AG04449 (cell line): Measurements from ENCODE around the gene MAN2C1.

Experiments
- CTCF ChIA-PET: fragments of 350-600 bp; formaldehyde crosslinking; extraction: SDS; loops from one replicate; lab custom pipeline; 2021; ENCODE audit warnings: antibody characterized with exemption; lab: Yijun Ruan, JAX
- POLR2A ChIA-PET: fragments of 400-600, 350-600 bp; formaldehyde crosslinking; extraction: SDS; loops from one replicate; lab custom pipeline; 2020; ENCODE audit warnings: antibody characterized with exemption, inconsistent platforms; lab: Yijun Ruan, JAX
- DNase-seq: peaks from one replicate; pipeline ENCODE4 v3.0.0-alpha.2; 2010; ENCODE audit warnings: low read depth, low spot score
- H3K4me3 ChIP-seq: 2 replicates; pipeline ENCODE4 v1.5.1; 2011; ENCODE audit warnings: low read depth, mild to moderate bottlenecking, control low read depth, low read length
- CTCF ChIP-seq: IDR thresholded peaks from one replicate; pipeline ENCODE4 v1.5.1; 2011; ENCODE audit warnings: mild to moderate bottlenecking, moderate library complexity, low read length, control low read depth, inconsistent platforms; ENCODE audit not compliant: insufficient read depth; ENCODE audit errors: missing control alignments

The MAN2C1 gene

DNA sequence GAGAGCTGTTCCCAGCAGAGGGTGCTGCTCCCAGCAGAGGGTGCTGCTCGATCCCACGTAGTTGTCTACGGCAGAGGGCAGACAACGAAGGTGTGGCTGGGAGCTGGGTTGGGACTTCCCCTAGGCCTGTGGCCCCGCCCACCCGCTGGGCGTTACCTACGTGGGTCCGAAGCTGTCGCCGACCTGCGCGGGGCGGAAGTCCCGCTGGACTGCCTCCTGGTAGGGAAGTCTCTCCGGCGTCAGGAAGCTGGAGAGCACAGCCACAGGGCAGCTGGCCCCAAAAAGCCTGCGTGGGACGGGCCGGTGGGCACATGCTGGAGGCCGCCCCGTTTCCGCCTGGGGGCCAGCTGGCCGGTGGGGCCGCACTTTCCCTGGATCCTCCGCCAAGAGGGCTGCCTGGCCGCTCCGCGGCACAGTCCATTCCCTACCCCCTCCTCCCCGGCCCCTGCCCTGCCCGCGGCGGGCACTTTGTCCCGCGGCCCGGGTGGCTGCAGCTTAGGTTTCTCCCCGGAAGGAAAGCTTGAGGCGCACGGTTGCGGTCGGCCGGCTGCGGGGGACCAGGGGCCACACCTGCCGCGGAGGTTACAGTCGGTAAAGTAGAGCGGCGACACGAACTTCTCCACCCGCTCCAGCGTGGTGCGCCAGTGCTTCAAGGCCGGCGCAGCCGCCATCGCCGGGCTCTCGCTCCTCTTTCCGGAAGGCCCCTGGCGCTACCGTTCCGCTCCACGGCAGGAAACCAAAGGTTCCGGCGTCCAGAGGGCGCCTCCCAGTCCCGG, at the start of gene MAN2C1:
Gene MAN2C1, minus strand, starts transcription at position 695 of the 776 bp plus-strand sequence. Its CDS starts 24 bp downstream, at position 671.
- ChIA-PET POLR2A (interaction anchor here (0.6 to 1.9 kb wide), 17 partner anchors 9 to 345 kb away, joined by 3 to 12 read pairs (median 4); partner anchors contain the start of genes C15orf39, IMP3, PPCDC and SIN3A), CTCF (interaction anchor here (0.6 to 3.7 kb wide), 48 partner anchors 8 to 554 kb away, joined by 3 to 50 read pairs (median 4); partner anchors contain the start of genes IMP3, PTPN9, SIN3A and SNUPN)
- H3K4me3 ChIP-seq, result peak within 1 kb of the TSS; percentile 86
- peak; percentile 90 for TF ChIP-seq CTCF
- peak; percentile 81 for DNase-seq

GRCh38 chr15:75416584-75416983, 48.2 kb upstream of the MAN2C1 start:
- H3K4me3 ChIP-seq, result no peak overlapping the region
- TF ChIP-seq CTCF, result no peak
- ChIA-PET CTCF (no interaction called here), POLR2A (no interaction called here)
- no peak for DNase-seq

DNA sequence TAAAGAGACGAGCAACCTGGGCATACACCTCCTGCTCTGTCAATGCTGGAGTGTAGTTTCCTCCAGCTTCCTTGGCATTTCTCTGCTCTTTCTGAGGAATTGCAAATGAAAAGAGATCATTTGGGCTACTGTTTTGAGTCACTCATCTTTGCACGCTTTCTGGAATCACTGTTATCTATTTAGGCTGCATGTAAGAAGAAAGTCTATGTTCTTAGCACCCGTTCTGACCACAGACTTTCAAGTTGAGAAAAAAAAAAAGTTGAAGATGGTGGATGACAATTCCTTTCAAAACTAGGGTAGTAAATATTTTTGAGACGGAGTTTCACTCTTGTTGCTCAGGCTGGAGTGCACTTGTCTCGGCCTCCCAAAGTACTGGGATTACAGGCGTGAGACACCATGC, 41.8 kb upstream of the MAN2C1 start:
- no peak for TF ChIP-seq CTCF
- no peak overlapping the region for H3K4me3 ChIP-seq
- CTCF ChIA-PET, result no interaction called here
- POLR2A ChIA-PET, result no interaction called here
- no peak for DNase-seq

DNA sequence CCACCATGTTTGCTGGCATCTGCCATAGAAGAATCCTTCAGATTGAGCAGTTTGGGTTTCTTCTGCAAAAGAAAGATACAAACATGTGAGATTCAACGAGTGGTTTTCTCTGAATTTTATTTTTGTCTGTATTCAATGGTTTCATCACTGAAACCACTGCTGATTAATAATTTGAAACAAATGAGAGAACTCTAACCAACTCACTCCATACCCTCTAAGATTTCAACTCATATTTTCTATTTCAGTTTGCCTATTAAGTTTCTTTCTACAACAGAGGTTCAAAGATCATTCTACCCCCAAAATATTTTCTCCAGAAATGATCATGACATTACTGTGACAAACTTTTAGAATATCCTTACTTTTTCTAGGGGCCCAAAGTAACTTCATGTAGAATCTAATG, 38.7 kb upstream of the MAN2C1 start:
- no peak for TF ChIP-seq CTCF
- ChIA-PET POLR2A (no interaction called here), CTCF (interaction anchor here (1.4 to 2.0 kb wide), 2 partner anchors 13 to 39 kb away, joined by 5 read pairs; no protein-coding TSS in a partner anchor)
- no peak for DNase-seq
- H3K4me3 ChIP-seq, result no peak overlapping the region

DNA sequence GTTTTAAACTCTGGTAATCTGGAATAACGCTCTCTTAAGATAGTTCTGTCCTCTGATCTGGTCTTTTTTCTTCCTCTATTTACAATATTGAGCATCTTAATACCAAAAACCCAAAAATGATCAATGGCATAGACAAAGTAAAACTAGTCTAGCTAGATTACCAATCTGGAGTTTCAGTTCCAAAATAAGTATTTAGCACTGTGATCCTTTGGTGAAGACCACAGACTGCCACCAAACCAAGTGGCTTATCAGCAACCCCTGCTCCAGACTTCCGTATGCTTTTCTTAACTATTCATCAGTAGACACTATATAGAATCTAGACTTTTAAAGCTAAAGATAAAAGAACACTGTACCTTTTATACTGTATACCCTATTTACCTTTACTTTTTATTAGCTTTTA, 35.5 kb upstream of the MAN2C1 start:
- ChIA-PET POLR2A (no interaction called here), CTCF (interaction anchor here (0.9 kb wide), 1 partner anchor 10 kb away, joined by 3 read pairs; no protein-coding TSS in a partner anchor)
- TF ChIP-seq CTCF, result no peak
- DNase-seq, result no peak
- H3K4me3 ChIP-seq, result no peak overlapping the region

DNA sequence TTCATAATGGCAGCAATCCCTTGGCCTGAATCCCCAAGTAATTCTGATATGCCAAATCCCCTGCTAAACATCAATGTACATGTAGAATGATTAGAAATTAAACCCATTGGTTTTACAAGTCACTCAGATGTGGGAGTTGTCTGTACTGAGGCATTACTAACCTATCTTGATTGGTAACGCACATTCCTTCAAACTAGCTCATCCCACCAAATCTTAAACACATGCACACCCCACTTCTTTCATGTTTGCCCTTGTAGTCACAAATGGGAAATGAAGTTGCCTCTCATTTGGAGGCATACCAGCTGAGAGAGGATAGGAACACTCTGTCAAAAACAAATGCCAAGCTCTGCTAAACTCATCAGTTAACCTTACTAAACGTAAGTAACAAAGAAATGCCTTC, 29.1 kb upstream of the MAN2C1 start:
- DNase-seq, result no peak
- POLR2A ChIA-PET, result interaction anchor here (2.0 kb wide), 1 partner anchor 29 kb away, joined by 4 read pairs; the partner anchor contains the start of gene MAN2C1
- TF ChIP-seq CTCF, result no peak
- H3K4me3 ChIP-seq, result no peak overlapping the region
- CTCF ChIA-PET, result interaction anchor here (1.0 to 2.6 kb wide), 2 partner anchors 12 to 29 kb away, joined by 3 to 16 read pairs; partner anchors contain the start of gene MAN2C1
